G401.6 (cell line): ENCODE measurements around the gene MOK.
"Not testable (repeated sequence)": the region's sequence is repeated elsewhere in the genome, so short reads cannot be mapped to it uniquely, and the experiment has no call there.

Experiments used
- FAIRE-seq: peaks from 2 replicates; lab custom pipeline; 2012; peaks lifted over from hg19 to GRCh38; lab: Jason Lieb, UNC

Gene MOK

DNA sequence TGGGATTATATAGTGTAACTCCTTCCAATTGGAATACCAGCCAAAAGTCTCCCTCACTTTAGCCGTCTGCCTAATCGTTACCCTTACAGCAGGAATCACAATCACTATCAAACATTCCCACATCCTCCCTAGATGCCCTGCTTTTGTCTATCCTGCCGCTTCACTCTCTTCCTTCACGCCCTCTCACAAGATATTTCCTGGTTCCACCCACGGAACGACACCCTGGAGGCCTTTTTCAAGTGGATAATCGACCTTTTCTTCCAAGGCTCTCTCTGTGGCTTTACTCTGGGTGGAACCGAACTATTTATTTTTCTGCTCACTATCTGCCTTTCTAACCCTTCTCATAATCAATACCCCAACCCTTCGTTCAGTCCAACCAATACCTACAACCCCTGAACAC, 58.9 kb downstream of the MOK start:
- FAIRE-seq, result no peak

DNA sequence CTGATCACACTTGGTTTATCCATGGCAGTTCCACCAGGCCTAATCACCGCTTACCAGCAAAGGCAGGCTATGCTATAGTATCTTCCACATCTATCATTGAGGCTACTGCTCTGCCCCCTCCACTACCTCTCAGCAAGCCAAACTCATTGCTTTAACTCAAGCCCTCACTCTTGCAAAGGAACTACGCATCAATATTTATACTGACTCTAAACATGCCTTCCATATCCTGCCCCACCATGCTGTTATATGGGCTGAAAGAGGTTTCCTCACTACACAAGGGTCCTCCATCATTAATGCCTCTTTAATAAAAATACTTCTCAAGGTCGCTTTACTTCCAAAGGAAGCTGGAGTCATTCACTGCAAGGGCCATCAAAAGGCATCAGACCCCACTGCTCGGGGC, 61.2 kb downstream of the MOK start:
- not testable (repeated sequence) for FAIRE-seq

DNA sequence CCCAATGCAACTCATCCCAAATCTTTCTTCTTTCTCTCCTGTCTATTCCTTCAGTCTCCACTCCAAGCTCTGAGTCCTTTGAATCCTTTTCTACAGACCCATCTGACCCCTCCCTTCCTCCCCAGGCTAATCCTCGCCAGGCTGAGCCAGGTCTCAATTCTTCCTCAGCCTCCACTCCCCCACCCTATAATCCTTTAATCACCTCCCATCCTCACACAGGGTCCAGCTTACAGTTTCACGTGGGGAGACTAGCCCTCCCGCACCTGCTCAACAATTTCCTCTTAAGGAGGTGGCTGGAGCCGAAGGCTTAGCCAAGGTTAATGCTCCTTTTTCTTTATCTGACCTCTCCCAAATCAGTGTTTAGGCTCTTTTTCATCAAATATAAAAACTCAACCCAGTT, 63.8 kb downstream of the MOK start:
- FAIRE-seq, result no peak

- not testable (repeated sequence) for FAIRE-seq
Measured at GRCh38 chr14:102240481-102240880, 64.5 kb downstream of the MOK start.

- FAIRE-seq, result no peak
Measured at GRCh38 chr14:102239231-102239630, 65.7 kb downstream of the MOK start.

GRCh38 chr14:102238766-102239165, 66.2 kb downstream of the MOK start:
- no peak for FAIRE-seq

GRCh38 chr14:102238131-102238530, 66.8 kb downstream of the MOK start:
- FAIRE-seq, result no peak

GRCh38 chr14:102236026-102236425, 68.9 kb downstream of the MOK start:
- FAIRE-seq, result no peak

GRCh38 chr14:102235275-102235897, 69.6 kb downstream of the MOK start:
- FAIRE-seq, result peak; percentile 81

DNA sequence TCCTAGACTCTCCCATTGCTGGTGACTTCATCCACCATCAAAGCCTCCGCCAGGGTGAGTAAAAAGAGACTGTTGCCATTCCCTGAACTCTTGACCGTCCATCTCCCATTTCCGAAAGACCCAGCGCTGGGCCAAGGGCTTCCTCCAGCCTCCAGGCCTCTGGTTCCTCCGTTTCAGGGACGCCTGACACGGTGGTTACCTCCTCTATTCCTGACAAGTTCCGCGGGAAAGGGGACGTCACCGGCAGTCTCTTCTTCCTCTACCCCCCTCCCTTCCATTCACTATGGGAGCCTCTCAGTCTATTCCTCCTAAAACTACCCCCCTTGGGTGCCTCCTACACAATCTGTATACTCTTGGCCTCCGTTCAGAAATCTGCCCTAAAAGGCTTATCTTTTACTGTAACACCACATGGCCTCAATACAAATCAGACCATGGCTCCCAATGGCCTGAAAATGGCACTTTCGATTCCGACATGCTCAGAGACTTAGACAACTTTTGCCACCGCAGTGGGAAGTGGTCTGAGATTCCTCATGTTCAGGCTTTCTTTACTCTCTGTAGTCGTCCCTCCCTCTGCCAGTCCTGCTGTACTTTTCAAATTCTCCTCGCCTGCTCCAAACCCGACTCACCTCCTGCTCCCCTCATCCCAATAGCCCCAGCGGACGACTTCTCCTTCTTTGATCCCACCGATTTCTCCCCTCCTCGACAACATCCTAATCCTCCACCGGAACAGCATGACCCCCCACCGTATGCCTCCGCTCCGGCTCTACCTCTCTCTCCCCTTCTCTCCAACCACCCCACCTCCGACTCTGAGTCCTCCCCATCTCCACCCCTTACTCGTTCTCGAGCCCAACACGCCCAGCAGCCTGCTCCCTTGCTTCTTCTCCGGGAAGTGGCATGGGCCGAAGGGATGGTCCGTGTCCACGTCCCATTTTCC, 70.4 kb downstream of the MOK start:
- no peak for FAIRE-seq

GRCh38 chr14:102233081-102233480, 71.9 kb downstream of the MOK start:
- FAIRE-seq, result no peak

DNA sequence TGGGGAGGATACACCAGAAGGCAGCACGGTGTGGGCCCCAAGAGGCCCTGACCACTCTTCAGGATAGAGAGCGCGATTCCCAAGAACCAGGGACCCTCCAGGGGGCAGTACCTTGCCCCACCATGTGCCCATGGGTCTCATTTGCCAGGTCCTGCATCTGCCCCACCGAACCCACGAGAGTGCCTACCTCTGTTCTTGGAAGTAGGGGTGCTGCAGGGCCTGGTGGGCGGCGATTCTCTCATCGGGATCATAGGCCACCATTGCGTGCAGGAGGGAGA, 72.7 kb downstream of the MOK start:
- no peak for FAIRE-seq

DNA sequence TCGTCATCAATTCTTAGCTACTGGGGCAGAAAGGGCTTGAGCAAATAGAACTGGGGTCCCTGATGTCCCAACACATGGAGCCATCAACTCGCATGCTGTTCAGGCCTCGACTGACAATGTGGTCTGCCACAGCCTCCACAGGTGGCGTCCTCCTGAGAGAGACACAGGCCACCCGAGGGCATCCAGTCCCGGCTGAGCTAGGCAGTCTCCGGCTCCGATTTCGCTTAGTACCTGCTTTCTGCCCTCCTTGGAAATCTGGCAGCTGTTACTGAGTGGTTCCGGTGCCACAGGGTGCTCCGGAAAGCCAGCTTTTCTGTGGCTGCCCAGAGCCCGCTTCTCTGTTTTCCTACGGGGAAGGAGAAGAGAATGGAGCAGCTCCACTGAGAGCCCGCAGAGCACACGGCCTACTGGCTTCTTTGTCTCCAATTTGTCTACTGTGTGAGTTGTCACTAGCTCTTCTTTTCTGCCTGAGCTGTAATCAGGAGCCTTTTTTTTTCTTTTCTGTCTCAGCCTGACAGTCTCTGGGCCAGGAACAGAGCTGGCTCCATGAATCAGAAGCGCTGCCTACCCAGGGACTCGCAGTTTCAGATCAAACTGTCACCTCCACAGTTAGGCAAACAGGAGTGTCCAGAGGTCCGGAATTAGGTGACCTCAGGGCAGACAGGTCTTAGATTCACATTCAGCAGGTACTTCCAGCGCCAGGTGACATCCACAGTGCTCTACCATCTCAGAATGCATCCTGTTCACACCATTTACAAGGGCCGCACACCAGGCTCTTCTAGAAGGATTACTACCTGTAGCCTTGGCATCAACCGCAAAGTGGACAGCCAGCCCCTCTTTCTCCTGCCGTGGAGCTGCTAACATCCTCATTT, 73.3 kb downstream of the MOK start:
- no peak for FAIRE-seq

GRCh38 chr14:102230481-102231210, 74.3 kb downstream of the MOK start:
- FAIRE-seq, result no peak

DNA sequence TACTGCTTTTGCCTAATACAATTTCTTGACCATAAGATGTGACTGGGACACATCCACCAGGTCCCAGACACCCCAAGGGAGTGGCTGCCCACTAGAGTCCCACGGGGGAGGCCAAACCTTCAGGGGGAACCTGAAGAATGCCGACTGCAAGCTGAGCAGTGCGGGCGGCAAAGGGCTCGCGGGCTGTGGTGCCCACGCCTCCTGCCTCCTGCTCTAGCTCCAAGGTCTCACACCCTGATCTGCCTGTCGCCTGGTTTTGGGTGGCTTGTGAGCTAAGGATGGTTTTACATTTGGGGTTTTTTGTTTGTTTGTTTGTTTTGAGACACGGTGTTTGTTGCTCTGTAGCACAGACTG, 75.2 kb downstream of the MOK start:
- no peak for FAIRE-seq

DNA sequence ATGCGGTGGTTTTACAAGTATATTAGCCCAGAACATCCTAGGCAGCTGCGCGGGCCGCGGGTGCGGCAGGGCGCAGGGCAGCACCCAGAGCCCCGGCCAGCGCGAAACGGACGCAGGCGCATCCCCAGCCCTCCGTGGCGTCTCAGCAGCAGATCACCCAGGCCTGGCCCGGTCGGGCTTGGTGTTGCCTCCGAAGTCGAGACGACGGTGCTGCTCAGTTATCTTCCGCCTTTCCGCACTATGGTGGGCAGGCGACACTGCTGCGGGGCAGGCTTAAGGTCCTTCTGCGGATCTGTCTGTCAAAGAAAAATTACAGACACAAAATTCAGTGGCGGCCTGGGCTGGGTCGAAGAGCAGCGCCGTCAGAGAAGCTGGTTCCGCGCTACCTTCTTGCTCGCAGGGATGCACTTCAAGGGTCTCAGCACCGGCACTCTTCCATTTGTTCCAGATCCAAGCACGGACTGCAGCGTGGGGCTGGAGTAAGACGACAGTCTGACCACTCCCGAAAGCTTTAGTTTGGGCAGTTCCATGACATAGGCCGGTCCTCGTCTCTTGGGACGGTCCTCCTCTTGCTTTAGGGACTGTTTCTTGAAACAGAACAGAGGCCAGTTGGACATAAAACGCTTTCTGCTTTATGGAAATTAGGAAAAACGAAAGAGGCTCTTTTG, 75.8 kb downstream of the MOK start:
- FAIRE-seq, result no peak

DNA sequence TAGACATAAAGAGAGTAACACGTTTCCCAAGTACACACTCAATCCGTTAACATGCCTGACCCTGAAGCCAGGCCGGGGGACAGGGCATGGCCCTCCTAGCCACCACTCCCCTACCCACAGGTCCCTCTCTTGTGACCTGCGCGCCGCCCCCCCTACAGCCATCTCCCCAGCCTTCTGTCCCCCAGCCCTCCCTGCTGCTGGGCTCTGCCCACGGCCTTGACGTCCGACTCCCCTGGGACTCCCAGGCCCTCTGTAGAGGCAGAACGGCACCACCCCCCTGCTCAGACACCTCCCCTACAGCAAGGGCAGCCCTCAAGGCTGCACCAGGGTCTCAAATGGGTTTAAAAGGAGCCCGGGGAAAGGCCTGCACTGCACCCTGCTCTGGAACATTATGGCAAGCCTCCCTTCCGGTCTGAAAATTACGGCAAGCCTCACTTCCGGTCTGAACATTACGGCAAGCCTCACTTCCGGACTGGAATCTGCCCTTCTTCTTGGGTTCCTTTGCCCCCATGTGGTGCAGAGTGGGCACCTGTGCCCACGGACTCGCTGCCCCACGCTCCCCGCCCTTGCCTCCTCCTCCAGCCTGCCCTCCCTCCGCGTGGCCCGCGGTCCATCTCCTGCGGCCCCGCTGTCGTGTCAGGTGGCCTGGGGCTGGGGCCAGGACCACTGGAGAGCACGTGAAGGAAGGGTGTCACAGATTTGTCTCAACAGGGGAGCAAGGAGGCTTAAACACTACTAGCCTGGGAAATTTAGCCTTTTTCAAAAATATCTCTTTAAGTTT, 77.6 kb downstream of the MOK start:
- no peak for FAIRE-seq

- FAIRE-seq, result no peak
Measured at GRCh38 chr14:102226356-102227125, 78.4 kb downstream of the MOK start.

DNA sequence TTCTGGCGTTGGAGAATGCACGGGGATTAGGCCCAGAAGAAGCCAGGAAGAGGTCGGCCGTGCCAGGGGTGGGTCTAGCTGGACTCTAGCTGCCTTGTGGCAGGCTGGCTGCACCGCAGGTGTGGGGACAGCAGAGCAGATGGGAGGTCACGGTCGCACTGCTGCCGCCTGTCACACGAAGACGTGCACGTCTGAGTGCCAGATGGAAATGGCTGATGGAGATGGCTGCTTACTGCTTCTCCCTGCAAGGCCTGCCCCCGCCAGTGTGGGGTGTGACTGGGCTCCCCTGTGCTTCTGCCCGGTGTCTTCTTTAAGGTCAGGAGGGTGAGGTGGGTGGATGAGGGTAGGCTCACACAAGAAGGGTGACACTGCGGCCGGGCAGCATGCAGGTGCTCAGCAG, 79.0 kb downstream of the MOK start:
- FAIRE-seq, result no peak

DNA sequence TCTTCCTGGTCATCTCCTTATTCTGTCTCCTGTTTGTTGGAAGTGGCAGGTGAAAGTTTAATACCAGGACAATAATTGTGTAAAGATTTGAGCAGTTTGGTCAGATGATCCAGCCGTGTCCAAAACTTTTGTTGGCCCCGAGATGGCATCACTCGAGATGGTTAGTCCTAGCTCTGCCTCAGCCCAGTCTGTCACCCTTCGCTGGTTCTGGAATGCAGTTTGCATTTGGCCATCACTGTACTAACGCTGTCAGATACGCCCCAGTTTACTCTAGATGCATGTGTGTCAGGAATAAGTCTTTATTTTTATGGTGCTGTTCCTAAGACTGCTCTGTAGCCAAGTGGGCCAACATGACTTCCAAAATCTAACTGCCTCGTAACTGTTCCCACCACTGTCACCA, 79.6 kb downstream of the MOK start:
- FAIRE-seq, result no peak
